ENCODE results near the gene MYH15. TPM values are rescaled to one million over a fixed set of nuclear protein-coding genes. Genes with fewer than 3 reads are reported as not detected.

The MYH15 gene
- total and polyA plus RNA-seq, 2 of the 8 experiments (the other 6 are each of a cell fraction or from before 2014, with no cell fraction given) = under 0.01 TPM; not detected in 1

- Histone ChIP-seq H4K8ac (ENCODE audit: extremely low read depth, insufficient read depth, low read length) (no peak overlapping the region), H4K91ac (replicated peaks; ENCODE audit: insufficient read length, low read length) (no peak overlapping the region), H2BK20ac (ENCODE audit: low read length) (no peak overlapping the region), H3K9ac (replicated peaks in 1 of 4; ENCODE audit: extremely low read depth in 1 of 4, low read depth in 3 of 4, low read length in 3 of 4) (no peak overlapping the region), H3K14ac (ENCODE audit: insufficient read length) (no peak overlapping the region), H3K79me1 (ENCODE audit: low read depth, low read length) (no peaks in the 10 kb centered on the region), H3K36me3 (ENCODE audit: control insufficient read depth in 2 of 4, insufficient read depth in 4 of 4, low read length in 3 of 4) (no peaks in the 10 kb centered on the region), H3K4me1 (replicated peaks in 1 of 4; ENCODE audit: control insufficient read depth in 3 of 4, insufficient read depth in 4 of 4, low read length in 3 of 4) (peaks cover 0 to 3% (median 0%) of the 10 kb centered on the region in 4 experiments; a peak in 1 of 7 replicates), H2BK12ac (ENCODE audit: low read depth, low read length) (no peak overlapping the region), H4K20me1 (replicated peaks in 1 of 2; ENCODE audit: control insufficient read depth in 1 of 2, insufficient read depth in 2 of 2, low read length in 2 of 2) (no peaks in the 10 kb centered on the region), H2AFZ (ENCODE audit: low read length) (no peak overlapping the region), H3K56ac (replicated peaks; ENCODE audit: insufficient read length, low read depth, low read length) (no peak overlapping the region), H3K4me2 (ENCODE audit: insufficient read depth in 1 of 2, low read depth in 2 of 2, low read length in 2 of 2) (no peak overlapping the region), H3K27me3 (replicated peaks in 1 of 4; ENCODE audit: control insufficient read depth in 3 of 4, extremely low read depth in 1 of 4, insufficient read depth in 3 of 4, low read length in 3 of 4) (no peaks in the 10 kb centered on the region), H2BK120ac (replicated peaks; ENCODE audit: low read depth, low read length) (no peak overlapping the region), H3K23ac (ENCODE audit: insufficient read length) (no peak overlapping the region), H3K9me3 (ENCODE audit: insufficient read depth in 2 of 2, low read depth in 1 of 2, low read length in 1 of 2) (no peaks in the 10 kb centered on the region), H3K79me2 (ENCODE audit: control insufficient read depth in 1 of 2, insufficient read depth in 2 of 2, low read length in 2 of 2) (no peaks in the 10 kb centered on the region), H3K4ac (replicated peaks; ENCODE audit: insufficient read length, low read depth, low read length) (no peak overlapping the region), H2AK5ac (ENCODE audit: low read depth, low read length) (no peak overlapping the region), H2BK15ac (ENCODE audit: low read length) (no peak overlapping the region), H3K4me3 (ENCODE audit: extremely low read depth in 1 of 4, insufficient read depth in 2 of 4, low read depth in 3 of 4, low read length in 4 of 4) (no peak overlapping the region), H4K5ac (ENCODE audit: insufficient read length, low read depth, low read length) (no peak overlapping the region), H3K18ac (ENCODE audit: extremely low read depth, low read length) (no peak overlapping the region), H3K23me2 (ENCODE audit: low read depth, low read length) (no peaks in the 10 kb centered on the region), H2BK5ac (ENCODE audit: low read depth, low read length) (no peak overlapping the region), H3K27ac (ENCODE audit: low read depth, low read length) (no peak overlapping the region)
- FAIRE-seq (no peak), DNase-seq (ENCODE audit: low read depth in 1 of 2, low spot score in 2 of 2) (no peak)
- no peak for TF ChIP-seq BCL11A (IDR thresholded peaks at IDR 0.05; ENCODE audit: low read depth in 2 of 2, low read length in 2 of 2)
- CTCF ChIA-PET (ENCODE audit: partially characterized antibody) = interaction anchor here (1.7 to 1.9 kb wide), 2 partner anchors 16 to 24 kb away, joined by 6 to 12 read pairs; no protein-coding TSS in a partner anchor
- WGBS, 2 experiments (ENCODE audit: extremely low coverage in 1 of 2, insufficient coverage in 1 of 2, insufficient read length in 1 of 2, insufficient replicate concordance in 2 of 2, low coverage in 1 of 2, low lambda C conversion rate in 2 of 2, missing lambda C conversion rate in 1 of 2) = 90% methylated on average over 5 of the region's 5 CpGs; no CpG with 5 or more reads in 1 of the 2 experiments
- POLR2A ChIA-PET (ENCODE audit: partially characterized antibody) = no interaction called here
These were observed 48.7 kb downstream of the MYH15 start for GRCh38 chr3:108461661-108462111.
